GM19395 (cell line): ENCODE measurements around the gene NPTN.
"Not testable (repeated sequence)": the region's sequence is repeated elsewhere in the genome, so short reads cannot be mapped to it uniquely, and the experiment has no call there.

Experiments
- ATAC-seq: cut with Tn5 transposase; IDR thresholded peaks from one replicate; pipeline ENCODE4 v1.9.1; 2021; ENCODE audit warnings: mild to moderate bottlenecking, moderate library complexity; ENCODE audit not compliant: unreplicated experiment

The NPTN gene

GRCh38 chr15:73601451-73602445 is 31.4 kb downstream of the NPTN start:
- ATAC-seq, result no peak

- ATAC-seq, result no peak
Observed at GRCh38 chr15:73600413-73601335, 32.5 kb downstream of the NPTN start.

- no peak for ATAC-seq
Observed at GRCh38 chr15:73599934-73600333, 33.3 kb downstream of the NPTN start.

- ATAC-seq, result no peak
Observed at GRCh38 chr15:73598530-73599160, 34.5 kb downstream of the NPTN start.

GRCh38 chr15:73597036-73597638 is 36.1 kb downstream of the NPTN start:
- no peak for ATAC-seq

- ATAC-seq, result no peak
Observed at GRCh38 chr15:73596174-73596573, 37.0 kb downstream of the NPTN start.

- ATAC-seq, result no peak
Observed at GRCh38 chr15:73594109-73594508, 39.1 kb downstream of the NPTN start.

GRCh38 chr15:73593304-73594074 is 39.7 kb downstream of the NPTN start:
- ATAC-seq, result no peak

- no peak for ATAC-seq
Observed at GRCh38 chr15:73590263-73590662, 42.9 kb downstream of the NPTN start.

- no peak for ATAC-seq
Observed at GRCh38 chr15:73589766-73590165, 43.4 kb downstream of the NPTN start.

- ATAC-seq, result no peak
Observed at GRCh38 chr15:73585871-73586654, 47.1 kb downstream of the NPTN start.

GRCh38 chr15:73584699-73585420 is 48.3 kb downstream of the NPTN start:
- ATAC-seq, result no peak

GRCh38 chr15:73583544-73583943 is 49.6 kb downstream of the NPTN start:
- ATAC-seq, result no peak

- no peak for ATAC-seq
Observed at GRCh38 chr15:73582851-73583379, 50.3 kb downstream of the NPTN start.

GRCh38 chr15:73578026-73578425 is 55.2 kb downstream of the NPTN start:
- no peak for ATAC-seq

GRCh38 chr15:73577593-73577992 is 55.6 kb downstream of the NPTN start:
- not testable (repeated sequence) for ATAC-seq

GRCh38 chr15:73575636-73576247 is 57.4 kb downstream of the NPTN start:
- ATAC-seq, result no peak

- no peak for ATAC-seq
Observed at GRCh38 chr15:73573572-73573971, 59.6 kb downstream of the NPTN start.
